HG02610 (cell line): ENCODE data around the gene LGALS1.

Experiments
- ATAC-seq: cut with Tn5 transposase; IDR thresholded peaks from one replicate; pipeline ENCODE4 v1.9.1; 2021; ENCODE audit warnings: mild to moderate bottlenecking, moderate library complexity; ENCODE audit not compliant: unreplicated experiment

LGALS1 gene

GRCh38 chr22:37674951-37675929 is at the start of gene LGALS1:
LGALS1 (plus strand) TSS chr22:37675636; CDS start chr22:37675703, 67 bp downstream.
- peak; percentile 52 for ATAC-seq

GRCh38 chr22:37625737-37626136 is 49.7 kb upstream of the LGALS1 start:
- no peak for ATAC-seq

GRCh38 chr22:37626144-37626543 is 49.3 kb upstream of the LGALS1 start:
- ATAC-seq, result no peak

- no peak for ATAC-seq
These were observed 48.8 kb upstream of the LGALS1 start for GRCh38 chr22:37626556-37627075.

- no peak for ATAC-seq
These were observed 48.3 kb upstream of the LGALS1 start for GRCh38 chr22:37627121-37627520.

GRCh38 chr22:37627545-37627944 is 47.9 kb upstream of the LGALS1 start:
- ATAC-seq, result no peak

GRCh38 chr22:37628830-37629229 is 46.6 kb upstream of the LGALS1 start:
- ATAC-seq, result no peak

- ATAC-seq, result no peak
These were observed 45.5 kb upstream of the LGALS1 start for GRCh38 chr22:37629928-37630327.

- no peak for ATAC-seq
These were observed 44.5 kb upstream of the LGALS1 start for GRCh38 chr22:37630839-37631435.

GRCh38 chr22:37631448-37632173 is 43.8 kb upstream of the LGALS1 start:
- no peak for ATAC-seq

- ATAC-seq, result peak; percentile 8
These were observed 43.0 kb upstream of the LGALS1 start for GRCh38 chr22:37632174-37633088.

- peak; percentile 53 for ATAC-seq
These were observed 42.3 kb upstream of the LGALS1 start for GRCh38 chr22:37633089-37633624.

- peak; percentile 47 for ATAC-seq
These were observed 41.6 kb upstream of the LGALS1 start for GRCh38 chr22:37633625-37634416.

GRCh38 chr22:37634417-37634924 is 41.0 kb upstream of the LGALS1 start:
- no peak for ATAC-seq

- no peak for ATAC-seq
These were observed 40.3 kb upstream of the LGALS1 start for GRCh38 chr22:37635157-37635556.

GRCh38 chr22:37636186-37636948 is 39.1 kb upstream of the LGALS1 start:
- no peak for ATAC-seq

- ATAC-seq, result no peak
These were observed 38.5 kb upstream of the LGALS1 start for GRCh38 chr22:37636949-37637273.

GRCh38 chr22:37638391-37639069 is 36.9 kb upstream of the LGALS1 start:
- no peak for ATAC-seq
